Stimulated activated naive CD8-positive, alpha-beta T cell treated with anti-CD3 and anti-CD28 coated beads, Interleukin-15, amount 100 ng/mL, for 72 hours (primary cell): ENCODE measurements around the gene TEX38.
"Not testable (repeated sequence)": the region's sequence is repeated elsewhere in the genome, so short reads cannot be mapped to it uniquely, and the experiment has no call there.

Source experiments
- ATAC-seq: fragments of 150-1000 bp; cut with Tn5 transposase; 2 replicates; pipeline ENCODE4 v1.10.0; 2021; ENCODE audit warnings: mild to moderate bottlenecking, moderate library complexity
- DNase-seq, 2 donors: peaks; one replicate each; pipeline ENCODE4 v3.0.0; 2021 to 2022
- H3K27ac Mint-ChIP-seq, 2 donors: one replicate each; pipeline ENCODE4 v1.8.0; 2022; ENCODE audit warnings: mild to moderate bottlenecking in 2 of 2, mixed read lengths in 2 of 2, moderate library complexity in 2 of 2
- H3K27me3 Mint-ChIP-seq: one replicate; pipeline ENCODE4 v1.8.0; 2022; ENCODE audit warnings: mixed read lengths
- H3K4me1 Mint-ChIP-seq: one replicate; pipeline ENCODE4 v1.8.0; 2022; ENCODE audit warnings: mild to moderate bottlenecking, mixed read lengths
- H3K4me3 Mint-ChIP-seq, 2 donors: one replicate each; pipeline ENCODE4 v1.8.0; 2022; ENCODE audit warnings: mild to moderate bottlenecking in 2 of 2, mixed read lengths in 2 of 2, moderate library complexity in 1 of 2
- H3K9me3 Mint-ChIP-seq, 2 donors: one replicate each; pipeline ENCODE4 v1.8.0; 2022; ENCODE audit warnings: mixed read lengths in 2 of 2

The TEX38 gene

DNA sequence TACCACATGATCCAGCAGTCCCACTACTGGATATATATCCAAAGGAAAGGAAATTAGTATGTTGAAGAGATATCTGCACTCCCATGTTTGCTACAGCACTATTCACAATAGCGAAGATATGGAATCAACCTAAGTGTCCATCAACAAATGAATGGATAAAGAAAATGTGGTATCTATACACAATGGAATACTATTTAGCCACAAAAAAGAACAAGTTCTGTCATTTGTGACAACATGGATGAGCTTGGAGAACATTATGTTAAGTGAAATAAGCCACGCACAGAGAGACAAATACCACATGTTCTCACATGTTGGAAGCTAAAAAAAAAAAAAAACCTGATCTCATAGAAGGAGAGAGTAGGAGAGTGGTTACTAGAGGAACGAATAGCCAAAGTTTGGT lies 21.2 kb upstream of the TEX38 start:
- ATAC-seq = no peak
- DNase-seq = no peak
- peaks cover 12% of the 10 kb centered on the region for H3K4me1 Mint-ChIP-seq
- H3K27ac Mint-ChIP-seq = no peak overlapping the region
- no peaks in the 10 kb centered on the region for H3K27me3 Mint-ChIP-seq
- H3K9me3 Mint-ChIP-seq = no peaks in the 10 kb centered on the region
- H3K4me3 Mint-ChIP-seq = no peak overlapping the region

GRCh38 chr1:46651152-46651551 lies 20.5 kb upstream of the TEX38 start:
- H3K9me3 Mint-ChIP-seq, H3K4me3 Mint-ChIP-seq, ATAC-seq, H3K27me3 Mint-ChIP-seq, DNase-seq, H3K27ac Mint-ChIP-seq: not testable (repeated sequence)
- peaks cover 12% of the 10 kb centered on the region for H3K4me1 Mint-ChIP-seq

GRCh38 chr1:46652321-46653100 lies 19.1 kb upstream of the TEX38 start:
- DNase-seq (no peak), ATAC-seq (no peak)
- Mint-ChIP-seq H3K27me3 (no peaks in the 10 kb centered on the region), H3K9me3 (no peaks in the 10 kb centered on the region), H3K4me1 (peaks cover 8% of the 10 kb centered on the region), H3K4me3 (no peak overlapping the region), H3K27ac (no peak overlapping the region)

- H3K4me1 Mint-ChIP-seq = peaks cover 13% of the 10 kb centered on the region
- no peaks in the 10 kb centered on the region for H3K27me3 Mint-ChIP-seq
- H3K9me3 Mint-ChIP-seq = no peaks in the 10 kb centered on the region
- H3K27ac Mint-ChIP-seq = no peak overlapping the region
- ATAC-seq (no peak), DNase-seq (no peak)
- H3K4me3 Mint-ChIP-seq = no peak overlapping the region
These were observed 18.2 kb upstream of the TEX38 start for GRCh38 chr1:46653405-46653958.

GRCh38 chr1:46654012-46654411 lies 17.6 kb upstream of the TEX38 start:
- H3K27me3 Mint-ChIP-seq = no peaks in the 10 kb centered on the region
- no peak for DNase-seq
- peaks cover 13% of the 10 kb centered on the region for H3K4me1 Mint-ChIP-seq
- no peak overlapping the region for H3K4me3 Mint-ChIP-seq
- no peaks in the 10 kb centered on the region for H3K9me3 Mint-ChIP-seq
- H3K27ac Mint-ChIP-seq = no peak overlapping the region
- no peak for ATAC-seq

GRCh38 chr1:46654698-46655097 lies 17.0 kb upstream of the TEX38 start:
- peaks cover 19% of the 10 kb centered on the region for H3K4me1 Mint-ChIP-seq
- DNase-seq, H3K9me3 Mint-ChIP-seq, H3K27me3 Mint-ChIP-seq, H3K4me3 Mint-ChIP-seq, ATAC-seq: not testable (repeated sequence)
- peak overlapping the region in 1 of 2 donors; percentile 42 for H3K27ac Mint-ChIP-seq

GRCh38 chr1:46655848-46656247 lies 15.8 kb upstream of the TEX38 start:
- Mint-ChIP-seq H3K4me3 (no peak overlapping the region), H3K9me3 (no peaks in the 10 kb centered on the region), H3K27ac (no peak overlapping the region), H3K4me1 (peaks cover 28% of the 10 kb centered on the region), H3K27me3 (no peaks in the 10 kb centered on the region)
- no peak for ATAC-seq
- DNase-seq = no peak

GRCh38 chr1:46656643-46657042 lies 15.0 kb upstream of the TEX38 start:
- H3K4me3 Mint-ChIP-seq = no peak overlapping the region
- ATAC-seq (no peak), DNase-seq (no peak)
- peaks cover 28% of the 10 kb centered on the region for H3K4me1 Mint-ChIP-seq
- no peaks in the 10 kb centered on the region for H3K27me3 Mint-ChIP-seq
- H3K9me3 Mint-ChIP-seq = no peaks in the 10 kb centered on the region
- H3K27ac Mint-ChIP-seq = no peak overlapping the region

DNA sequence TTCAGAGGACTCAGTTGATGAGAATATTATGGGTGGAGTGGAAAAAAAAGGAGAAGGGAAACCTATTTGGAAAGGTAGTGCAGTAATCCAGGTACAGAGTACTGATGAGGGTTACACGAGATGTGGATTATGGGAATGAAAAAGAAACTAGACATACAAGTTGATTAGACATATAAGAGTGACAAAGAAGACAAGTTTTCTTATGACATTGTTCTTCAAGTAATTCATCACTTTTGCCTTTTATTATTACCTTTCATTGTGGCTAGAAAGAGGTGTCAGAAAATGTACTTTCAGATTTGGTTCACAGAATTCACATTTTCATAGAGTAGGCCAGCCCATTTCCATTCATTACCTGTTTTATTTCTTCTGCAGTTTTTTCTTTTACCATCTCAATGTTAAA lies 13.9 kb upstream of the TEX38 start:
- Mint-ChIP-seq H3K9me3 (no peaks in the 10 kb centered on the region), H3K27me3 (no peaks in the 10 kb centered on the region)

DNA sequence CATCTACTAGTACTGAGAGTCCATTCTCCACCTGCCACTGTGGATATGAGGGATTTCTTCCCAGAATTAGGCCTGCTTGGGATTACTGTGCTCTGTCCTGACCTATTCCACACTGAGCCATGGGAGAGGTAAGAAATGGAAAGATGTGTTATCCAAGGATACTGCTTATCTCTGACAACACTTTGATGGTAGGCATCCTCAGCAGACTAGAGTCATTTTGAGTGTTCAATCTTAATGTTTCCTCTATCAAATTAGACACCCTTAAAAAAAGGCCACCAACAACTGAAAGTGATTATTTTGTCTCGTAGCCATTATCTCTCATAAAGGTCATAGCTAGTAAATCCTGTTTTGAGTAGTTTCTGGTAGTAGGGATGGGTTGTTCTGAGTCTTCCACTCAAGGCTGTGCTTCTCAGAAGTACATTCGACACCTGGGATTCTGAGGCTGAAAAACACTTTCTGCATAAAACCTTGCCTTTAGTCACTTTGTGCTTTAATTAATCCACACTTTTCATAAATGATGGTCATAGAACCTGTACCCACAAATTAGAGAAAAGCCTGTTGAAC lies 12.3 kb upstream of the TEX38 start:
- peak; percentile 55 for ATAC-seq
- no peak for DNase-seq
- no peaks in the 10 kb centered on the region for H3K27me3 Mint-ChIP-seq
- no peaks in the 10 kb centered on the region for H3K9me3 Mint-ChIP-seq
- H3K4me3 Mint-ChIP-seq = no peak overlapping the region
- peaks cover 22% of the 10 kb centered on the region for H3K4me1 Mint-ChIP-seq
- H3K27ac Mint-ChIP-seq = peak overlapping the region in 1 of 2 donors; percentile 57

More for the DNA sequence above, 13.9 kb upstream of the TEX38 start:
- no peak for ATAC-seq
- H3K4me1 Mint-ChIP-seq = peaks cover 28% of the 10 kb centered on the region
- DNase-seq = no peak
- H3K27ac Mint-ChIP-seq = no peak overlapping the region
- no peak overlapping the region for H3K4me3 Mint-ChIP-seq

- Mint-ChIP-seq H3K27ac (peak overlapping the region; percentile 19 to 86), H3K4me1 (peaks cover 22% of the 10 kb centered on the region), H3K4me3 (peak overlapping the region in 1 of 2 donors; percentile 45)
- H3K9me3 Mint-ChIP-seq, DNase-seq, H3K27me3 Mint-ChIP-seq, ATAC-seq: not testable (repeated sequence)
These were observed 11.5 kb upstream of the TEX38 start for GRCh38 chr1:46660116-46660515.

DNA sequence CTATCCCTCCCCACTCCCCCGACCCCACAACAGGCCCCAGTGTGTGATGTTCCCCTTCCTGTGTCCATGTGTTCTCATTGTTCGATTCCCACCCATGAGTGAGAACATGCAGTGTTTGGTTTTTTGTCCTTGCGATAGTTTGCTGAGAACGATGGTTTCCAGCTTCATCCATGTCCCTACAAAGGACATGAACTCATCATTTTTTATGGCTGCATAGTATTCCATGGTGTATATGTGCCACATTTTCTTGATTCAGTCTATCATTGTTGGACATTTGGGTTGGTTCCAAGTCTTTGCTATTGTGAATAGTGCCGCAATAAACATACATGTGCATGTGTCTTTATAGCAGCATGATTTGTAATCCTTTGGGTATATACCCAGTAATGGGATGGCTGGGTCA lies 8.7 kb upstream of the TEX38 start:
- not testable (repeated sequence) for H3K9me3 Mint-ChIP-seq, H3K27ac Mint-ChIP-seq, ATAC-seq, H3K4me3 Mint-ChIP-seq, DNase-seq, H3K27me3 Mint-ChIP-seq
- peaks cover 32% of the 10 kb centered on the region for H3K4me1 Mint-ChIP-seq

DNA sequence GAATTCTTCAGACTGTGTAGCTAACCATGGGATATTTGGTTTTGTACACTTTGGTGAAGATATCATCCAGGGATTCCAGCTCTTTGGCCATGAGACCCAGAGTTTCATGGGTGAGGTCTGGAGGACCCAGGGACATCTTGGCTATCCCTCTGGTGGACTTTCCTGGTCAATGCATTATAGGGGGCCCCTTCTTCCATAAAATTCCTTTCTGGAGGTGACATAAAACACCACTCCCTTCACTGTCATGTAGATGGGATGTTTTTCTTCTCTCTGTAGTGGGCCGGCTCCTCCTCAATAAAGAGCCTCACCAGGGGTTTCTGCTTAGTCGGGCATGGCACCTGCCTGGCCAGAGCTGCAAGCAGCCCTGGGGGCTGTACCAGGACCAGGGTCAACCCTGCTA lies 5.7 kb upstream of the TEX38 start:
- H3K9me3 Mint-ChIP-seq = no peaks in the 10 kb centered on the region
- no peak for ATAC-seq
- no peaks in the 10 kb centered on the region for H3K27me3 Mint-ChIP-seq
- no peak overlapping the region for H3K27ac Mint-ChIP-seq
- DNase-seq = no peak
- H3K4me3 Mint-ChIP-seq = peak overlapping the region; percentile 6 to 85
- peaks cover 16% of the 10 kb centered on the region for H3K4me1 Mint-ChIP-seq

DNA sequence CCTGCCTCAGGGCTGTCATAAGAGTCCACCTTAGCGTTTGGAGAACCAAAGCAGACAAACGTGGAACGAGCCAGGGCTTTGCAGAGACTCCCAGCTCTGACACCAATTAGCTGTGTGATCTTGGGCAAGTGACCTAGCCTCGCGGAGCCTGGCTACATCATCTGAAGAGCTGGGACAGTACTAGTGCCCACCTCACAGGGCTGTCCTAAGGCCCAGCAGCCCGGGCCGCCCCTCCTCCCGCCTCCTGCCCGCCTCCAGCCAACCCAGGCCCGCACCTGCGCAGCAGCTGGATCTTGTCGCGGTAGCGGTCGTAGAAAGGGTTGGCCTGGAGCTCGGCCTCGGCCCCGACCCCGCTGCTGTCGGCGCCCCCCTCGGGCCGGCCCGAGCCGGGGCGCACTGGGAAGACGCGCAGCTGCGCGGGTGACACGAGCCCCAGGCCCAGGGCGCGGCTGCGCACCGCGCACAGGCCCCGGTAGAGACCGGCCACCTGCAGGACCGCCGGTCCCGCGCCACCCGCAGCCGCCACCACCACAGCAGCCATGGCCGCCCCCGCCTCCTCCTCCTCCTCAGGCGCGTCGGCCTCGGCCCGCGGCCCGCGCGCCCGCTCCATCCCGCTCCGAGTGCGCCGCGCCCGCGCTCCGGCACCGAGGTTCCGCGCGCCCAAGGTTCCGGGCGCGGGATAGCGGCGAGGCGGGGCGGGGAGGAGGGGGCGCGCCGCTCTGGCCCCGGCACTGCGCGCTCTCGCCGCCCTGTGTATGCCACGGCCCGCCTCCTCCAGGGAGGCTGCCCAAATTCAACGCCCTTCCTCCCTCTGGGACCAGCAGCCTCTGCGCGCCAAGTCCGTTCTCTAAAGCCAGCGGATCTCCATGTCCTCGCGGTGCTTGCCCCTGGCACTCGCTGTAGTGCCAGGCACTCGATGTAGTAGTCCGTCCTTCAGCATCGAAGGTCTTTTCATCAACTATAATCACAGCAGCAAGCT lies 3.6 kb upstream of the TEX38 start, which contains the start of gene ATPAF1:
ATPAF1 (minus strand) TSS at position 583 of the 979 bp plus-strand sequence; CDS start at position 541, 42 bp downstream.
- H3K4me1 Mint-ChIP-seq = peaks cover 16% of the 10 kb centered on the region
- H3K9me3 Mint-ChIP-seq = no peaks in the 10 kb centered on the region
- no peaks in the 10 kb centered on the region for H3K27me3 Mint-ChIP-seq
- DNase-seq (peak; percentile 69 to 70), ATAC-seq (peak; percentile 91)
- peak within 1 kb of the TSS; percentile 28 to 73 for H3K27ac Mint-ChIP-seq
- H3K4me3 Mint-ChIP-seq = peak within 1 kb of the TSS; percentile 79 to 85

GRCh38 chr1:46670134-46670533 lies 1.5 kb upstream of the TEX38 start:
- Mint-ChIP-seq H3K4me1 (peaks cover 33% of the 10 kb centered on the region), H3K27me3 (no peaks in the 10 kb centered on the region), H3K9me3 (no peaks in the 10 kb centered on the region), H3K27ac (no peak overlapping the region), H3K4me3 (no peak overlapping the region)
- no peak for ATAC-seq
- DNase-seq = no peak
